Measurements from ENCODE around the gene PRAC1.

- TF ChIP-seq CTCF (conservative IDR thresholded peaks at IDR 0.05) (no peak), ZFX (IDR thresholded peaks at IDR 0.05) (no peak)
These were observed 7.3 kb upstream of the PRAC1 start for GRCh38 chr17:48729335-48730239.
